Neural cell (in vitro differentiated cells): ENCODE measurements around the gene YLPM1.

ENCODE experiments used
- CTCF ChIP-seq: fragments of 450-650 bp; IDR thresholded peaks from 2 replicates; pipeline ENCODE4 v1.5.1; 2014; ENCODE audit warnings: antibody characterized with exemption, mild to moderate bottlenecking, moderate library complexity; ENCODE audit not compliant: poor library complexity, severe bottlenecking
- EP300 ChIP-seq: fragments of 450-650 bp; conservative IDR thresholded peaks from 2 replicates; pipeline ENCODE4 v1.6.1; 2014; ENCODE audit warnings: antibody characterized with exemption, mild to moderate bottlenecking, moderate library complexity; ENCODE audit not compliant: poor library complexity, severe bottlenecking
- EZH2 ChIP-seq: fragments of 200-600, 300-800 bp; shearing (Covaris generic), sonication (generic); IDR thresholded peaks from 2 replicates; pipeline ENCODE4 v1.6.1; 2014; ENCODE audit warnings: antibody characterized with exemption, low read length, borderline replicate concordance, mild to moderate bottlenecking; ENCODE audit not compliant: insufficient read depth, poor library complexity, severe bottlenecking
- MXI1 ChIP-seq: fragments of 450-650 bp; conservative IDR thresholded peaks from 2 replicates; pipeline ENCODE4 v1.6.1; 2014; ENCODE audit warnings: antibody characterized with exemption, mild to moderate bottlenecking; ENCODE audit not compliant: poor library complexity, severe bottlenecking
- POLR2AphosphoS5 ChIP-seq: IDR thresholded peaks from 2 replicates; pipeline ENCODE4 v1.6.1; 2012
- RAD21 ChIP-seq: fragments of 450-650 bp; conservative IDR thresholded peaks from 2 replicates; pipeline ENCODE4 v1.6.1; 2014; ENCODE audit warnings: antibody characterized with exemption, mild to moderate bottlenecking, moderate library complexity
- REST ChIP-seq: IDR thresholded peaks from 2 replicates; pipeline ENCODE4 v1.6.1; 2012; ENCODE audit warnings: borderline replicate concordance
- SMC3 ChIP-seq: fragments of 450-650 bp; conservative IDR thresholded peaks from 2 replicates; pipeline ENCODE4 v1.6.1; 2014; ENCODE audit warnings: antibody characterized with exemption, mild to moderate bottlenecking, moderate library complexity; ENCODE audit not compliant: poor library complexity

GRCh38 chr14:74747237-74747636, 15.9 kb upstream of the YLPM1 start:
- TF ChIP-seq CTCF: no peak
- no peak for TF ChIP-seq MXI1
- TF ChIP-seq RAD21: no peak
- TF ChIP-seq POLR2AphosphoS5: no peak
- no peak for TF ChIP-seq REST
- no peak for TF ChIP-seq EZH2
- TF ChIP-seq EP300: no peak
- TF ChIP-seq SMC3: no peak
